K562 (cell line): ENCODE results near the gene FRMD4B. TPM values are rescaled to one million over a fixed set of nuclear protein-coding genes. Genes with fewer than 3 reads are reported as not detected.

ENCODE experiments used
- CEBPG ChIP-seq, 3 experiments: fragments of 200-800 bp in 1 of 3; sonication (Bioruptor generic) in 1 of 3; sonication (generic) in 1 of 3; formaldehyde crosslinking in 1 of 3; IDR thresholded peaks in 2 of 3; conservative IDR thresholded peaks in 1 of 3; 2 replicates each; pipeline versions ENCODE4 v1.6.1 to v1.8.0; 2016 to 2022; ENCODE audit warnings: missing compliant biosample characterization in 2 of 3, missing genetic modification characterization in 2 of 3, mild to moderate bottlenecking in 1 of 3, missing genetic modification reagents in 1 of 3
- RFX7 ChIP-seq: fragments of 250-450 bp; sonication (Bioruptor Pico); IDR thresholded peaks from 2 replicates; pipeline ENCODE4 v1.5.1; 2021; ENCODE audit warnings: mild to moderate bottlenecking
- SMC3 ChIP-seq: conservative IDR thresholded peaks from 2 replicates; pipeline ENCODE4 v1.6.1; 2011; ENCODE audit warnings: low read depth, low read length, improper control_type of control experiment; ENCODE audit not compliant: insufficient read depth
- ZNF253 ChIP-seq: fragments of 250-450 bp; sonication (Bioruptor Pico); conservative IDR thresholded peaks from 2 replicates; pipeline ENCODE4 v1.6.1; 2021; ENCODE audit warnings: mild to moderate bottlenecking
- ZNF668 ChIP-seq: fragments of 250-450 bp; sonication (Bioruptor Pico); IDR thresholded peaks from 2 replicates; pipeline ENCODE4 v1.8.0; 2022; ENCODE audit warnings: mild to moderate bottlenecking, inconsistent platforms
- polyA plus RNA-seq, 8 experiments: library from polyadenylated mRNA; depleted of rRNA in 4 of 8; stranded (reverse) in 5 of 8; unstranded in 3 of 8; fragments of >200 nt; fragmentation: Nextera tagmentation in 2 of 8; fragmentation: Illumina TruSeq in 1 of 8; extraction: Ambion mirVana in 2 of 8; extraction: Trizol in 1 of 8; gene quantifications; 2 replicates each; pipeline versions ENCODE4 v1.2.1 to v1.2.3, GENCODE V29; 2011 to 2014; ENCODE audit warnings: inconsistent platforms in 1 of 8, missing spikeins in 1 of 8
- total RNA-seq, 7 experiments: library from RNA; depleted of rRNA in 6 of 7; stranded (reverse); fragments of >200 nt in 6 of 7; fragmentation: Illumina TruSeq in 2 of 7; extraction: Trizol in 2 of 7; gene quantifications; 2 replicates each; pipeline versions ENCODE4 v1.2.1 to v1.2.3, GENCODE V29; 2011 to 2021; ENCODE audit warnings: low replicate concordance in 1 of 7
- TF ChIP-seq, protein P1 (sequence below), 2 experiments: fragments of 450-650 bp; formaldehyde crosslinking in 1 of 2; IDR thresholded peaks; 2 replicates each; pipeline versions ENCODE4 v1.4.0 to v1.6.1; 2014 to 2020; ENCODE audit warnings: mild to moderate bottlenecking in 2 of 2, borderline replicate concordance in 1 of 2, low read depth in 1 of 2
- TF ChIP-seq, protein P2 (sequence below): fragments of 450-650 bp; formaldehyde crosslinking; IDR thresholded peaks from 2 replicates; pipeline ENCODE4 v1.4.0; 2020; ENCODE audit warnings: mild to moderate bottlenecking, moderate library complexity
- TF ChIP-seq, protein P3 (sequence below): fragments of 450-650 bp; IDR thresholded peaks from 2 replicates; pipeline ENCODE4 v1.6.1; 2018; ENCODE audit warnings: mild to moderate bottlenecking, low read depth; ENCODE audit not compliant: partially characterized antibody
- TF ChIP-seq, protein P4 (sequence below): sonication (generic); IDR thresholded peaks from 2 replicates; pipeline ENCODE4 v1.6.1; 2016

The FRMD4B gene
- total and polyA plus RNA-seq, 9 of the 15 experiments (the other 6 are each of a cell fraction or from before 2014, with no cell fraction given), result 0.03 to 0.09 (median 0.04) TPM; not detected in 3

DNA sequence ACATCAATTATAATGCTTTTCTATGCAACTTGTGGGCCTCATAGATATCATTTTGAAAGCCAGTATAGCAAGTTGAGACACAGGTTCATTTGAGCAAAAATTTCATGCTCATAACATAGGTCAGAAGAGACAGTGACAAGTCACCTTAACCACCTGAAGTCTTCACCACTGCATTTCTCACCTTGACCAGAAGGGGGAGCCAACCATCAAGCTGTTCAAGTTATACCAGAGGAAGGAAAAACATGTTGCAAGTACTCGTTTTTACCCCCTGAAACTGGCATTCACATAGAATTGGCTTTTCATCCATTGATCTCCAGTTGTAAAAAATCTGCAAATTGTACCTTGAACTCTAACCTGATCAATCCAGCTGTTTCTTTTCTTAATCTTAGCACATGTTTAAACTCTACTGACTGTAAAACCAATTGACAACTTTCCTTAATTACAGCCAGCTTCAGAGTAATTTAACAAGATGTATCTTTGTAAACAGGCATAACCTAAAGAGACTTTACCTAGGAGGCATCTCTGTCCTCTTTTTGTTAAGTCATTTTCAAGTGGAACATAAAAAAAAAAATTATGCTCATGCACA lies 264.9 kb downstream of the FRMD4B start (continued):
- TF ChIP-seq, protein P1, sequence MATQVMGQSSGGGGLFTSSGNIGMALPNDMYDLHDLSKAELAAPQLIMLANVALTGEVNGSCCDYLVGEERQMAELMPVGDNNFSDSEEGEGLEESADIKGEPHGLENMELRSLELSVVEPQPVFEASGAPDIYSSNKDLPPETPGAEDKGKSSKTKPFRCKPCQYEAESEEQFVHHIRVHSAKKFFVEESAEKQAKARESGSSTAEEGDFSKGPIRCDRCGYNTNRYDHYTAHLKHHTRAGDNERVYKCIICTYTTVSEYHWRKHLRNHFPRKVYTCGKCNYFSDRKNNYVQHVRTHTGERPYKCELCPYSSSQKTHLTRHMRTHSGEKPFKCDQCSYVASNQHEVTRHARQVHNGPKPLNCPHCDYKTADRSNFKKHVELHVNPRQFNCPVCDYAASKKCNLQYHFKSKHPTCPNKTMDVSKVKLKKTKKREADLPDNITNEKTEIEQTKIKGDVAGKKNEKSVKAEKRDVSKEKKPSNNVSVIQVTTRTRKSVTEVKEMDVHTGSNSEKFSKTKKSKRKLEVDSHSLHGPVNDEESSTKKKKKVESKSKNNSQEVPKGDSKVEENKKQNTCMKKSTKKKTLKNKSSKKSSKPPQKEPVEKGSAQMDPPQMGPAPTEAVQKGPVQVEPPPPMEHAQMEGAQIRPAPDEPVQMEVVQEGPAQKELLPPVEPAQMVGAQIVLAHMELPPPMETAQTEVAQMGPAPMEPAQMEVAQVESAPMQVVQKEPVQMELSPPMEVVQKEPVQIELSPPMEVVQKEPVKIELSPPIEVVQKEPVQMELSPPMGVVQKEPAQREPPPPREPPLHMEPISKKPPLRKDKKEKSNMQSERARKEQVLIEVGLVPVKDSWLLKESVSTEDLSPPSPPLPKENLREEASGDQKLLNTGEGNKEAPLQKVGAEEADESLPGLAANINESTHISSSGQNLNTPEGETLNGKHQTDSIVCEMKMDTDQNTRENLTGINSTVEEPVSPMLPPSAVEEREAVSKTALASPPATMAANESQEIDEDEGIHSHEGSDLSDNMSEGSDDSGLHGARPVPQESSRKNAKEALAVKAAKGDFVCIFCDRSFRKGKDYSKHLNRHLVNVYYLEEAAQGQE (IDR thresholded peaks at IDR 0.05; ENCODE audit: borderline replicate concordance), result peak; percentile 62; the same call in 1 of the 2 replicates
- TF ChIP-seq, protein P1 (CRISPR knock-in tag; IDR thresholded peaks at IDR 0.05; ENCODE audit: low read depth), result no peak
- TF ChIP-seq, protein P2, sequence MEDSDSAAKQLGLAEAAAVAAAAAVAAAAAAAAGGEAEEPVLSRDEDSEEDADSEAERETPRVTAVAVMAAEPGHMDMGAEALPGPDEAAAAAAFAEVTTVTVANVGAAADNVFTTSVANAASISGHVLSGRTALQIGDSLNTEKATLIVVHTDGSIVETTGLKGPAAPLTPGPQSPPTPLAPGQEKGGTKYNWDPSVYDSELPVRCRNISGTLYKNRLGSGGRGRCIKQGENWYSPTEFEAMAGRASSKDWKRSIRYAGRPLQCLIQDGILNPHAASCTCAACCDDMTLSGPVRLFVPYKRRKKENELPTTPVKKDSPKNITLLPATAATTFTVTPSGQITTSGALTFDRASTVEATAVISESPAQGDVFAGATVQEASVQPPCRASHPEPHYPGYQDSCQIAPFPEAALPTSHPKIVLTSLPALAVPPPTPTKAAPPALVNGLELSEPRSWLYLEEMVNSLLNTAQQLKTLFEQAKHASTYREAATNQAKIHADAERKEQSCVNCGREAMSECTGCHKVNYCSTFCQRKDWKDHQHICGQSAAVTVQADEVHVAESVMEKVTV, result peak; percentile 68
- no peak for TF ChIP-seq RFX7 (CRISPR knock-in tag)
- no peak for TF ChIP-seq ZNF253
- TF ChIP-seq SMC3, result 0 out of 2 replicates have a peak, but pooled peaks have one; percentile 46
- TF ChIP-seq CEBPG (CRISPR knock-in tag; IDR thresholded peaks at IDR 0.05), result no peak
- 0 out of 4 replicates have a peak, but pooled peaks of 1 of the 2 experiments have one; percentile 20 for TF ChIP-seq CEBPG (tag; conservative IDR thresholded peaks at IDR 0.05 in 1 of 2, IDR thresholded peaks at IDR 0.05 in 1 of 2)
- TF ChIP-seq, protein P3, sequence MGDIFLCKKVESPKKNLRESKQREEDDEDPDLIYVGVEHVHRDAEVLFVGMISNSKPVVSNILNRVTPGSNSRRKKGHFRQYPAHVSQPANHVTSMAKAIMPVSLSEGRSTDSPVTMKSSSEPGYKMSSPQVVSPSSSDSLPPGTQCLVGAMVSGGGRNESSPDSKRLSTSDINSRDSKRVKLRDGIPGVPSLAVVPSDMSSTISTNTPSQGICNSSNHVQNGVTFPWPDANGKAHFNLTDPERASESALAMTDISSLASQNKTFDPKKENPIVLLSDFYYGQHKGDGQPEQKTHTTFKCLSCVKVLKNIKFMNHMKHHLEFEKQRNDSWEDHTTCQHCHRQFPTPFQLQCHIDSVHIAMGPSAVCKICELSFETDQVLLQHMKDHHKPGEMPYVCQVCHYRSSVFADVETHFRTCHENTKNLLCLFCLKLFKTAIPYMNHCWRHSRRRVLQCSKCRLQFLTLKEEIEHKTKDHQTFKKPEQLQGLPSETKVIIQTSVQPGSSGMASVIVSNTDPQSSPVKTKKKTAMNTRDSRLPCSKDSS, result no peak
- TF ChIP-seq, protein P4, sequence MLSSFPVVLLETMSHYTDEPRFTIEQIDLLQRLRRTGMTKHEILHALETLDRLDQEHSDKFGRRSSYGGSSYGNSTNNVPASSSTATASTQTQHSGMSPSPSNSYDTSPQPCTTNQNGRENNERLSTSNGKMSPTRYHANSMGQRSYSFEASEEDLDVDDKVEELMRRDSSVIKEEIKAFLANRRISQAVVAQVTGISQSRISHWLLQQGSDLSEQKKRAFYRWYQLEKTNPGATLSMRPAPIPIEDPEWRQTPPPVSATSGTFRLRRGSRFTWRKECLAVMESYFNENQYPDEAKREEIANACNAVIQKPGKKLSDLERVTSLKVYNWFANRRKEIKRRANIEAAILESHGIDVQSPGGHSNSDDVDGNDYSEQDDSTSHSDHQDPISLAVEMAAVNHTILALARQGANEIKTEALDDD, result 0 out of 2 replicates have a peak, but pooled peaks have one; percentile 22
- TF ChIP-seq ZNF668 (CRISPR knock-in tag), result no peak
